Measurements from ENCODE around the gene TDRD10. TPM values are rescaled to one million over a fixed set of nuclear protein-coding genes. Genes with fewer than 3 reads are reported as not detected.

The TDRD10 gene
- total RNA-seq, 1 donor, result not detected

DNA sequence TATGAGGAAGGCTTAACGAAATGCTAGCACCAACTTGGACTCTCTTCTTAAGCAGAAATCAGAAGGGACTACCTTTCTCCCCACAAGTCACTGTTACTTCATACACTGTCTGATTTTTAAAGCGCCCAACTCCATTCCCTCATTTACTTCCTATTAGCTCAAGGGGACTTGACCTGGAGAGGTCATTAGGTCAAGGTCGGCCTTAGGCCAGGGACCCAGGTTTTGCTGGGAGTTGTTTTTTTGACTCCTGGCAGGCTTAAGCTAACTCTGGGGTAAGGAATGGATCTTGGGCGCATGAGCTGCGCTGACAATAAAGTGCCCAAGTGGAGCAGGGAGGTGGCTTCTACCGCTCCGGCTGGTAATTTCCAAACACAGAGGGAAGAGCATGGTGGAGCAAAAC, 89.2 kb downstream of the TDRD10 start:
- DNase-seq (ENCODE audit: low read depth), result no peak
- no peak overlapping the region for H3K4me3 ChIP-seq (ENCODE audit: low read depth, low read length)
- TF ChIP-seq, protein P1, sequence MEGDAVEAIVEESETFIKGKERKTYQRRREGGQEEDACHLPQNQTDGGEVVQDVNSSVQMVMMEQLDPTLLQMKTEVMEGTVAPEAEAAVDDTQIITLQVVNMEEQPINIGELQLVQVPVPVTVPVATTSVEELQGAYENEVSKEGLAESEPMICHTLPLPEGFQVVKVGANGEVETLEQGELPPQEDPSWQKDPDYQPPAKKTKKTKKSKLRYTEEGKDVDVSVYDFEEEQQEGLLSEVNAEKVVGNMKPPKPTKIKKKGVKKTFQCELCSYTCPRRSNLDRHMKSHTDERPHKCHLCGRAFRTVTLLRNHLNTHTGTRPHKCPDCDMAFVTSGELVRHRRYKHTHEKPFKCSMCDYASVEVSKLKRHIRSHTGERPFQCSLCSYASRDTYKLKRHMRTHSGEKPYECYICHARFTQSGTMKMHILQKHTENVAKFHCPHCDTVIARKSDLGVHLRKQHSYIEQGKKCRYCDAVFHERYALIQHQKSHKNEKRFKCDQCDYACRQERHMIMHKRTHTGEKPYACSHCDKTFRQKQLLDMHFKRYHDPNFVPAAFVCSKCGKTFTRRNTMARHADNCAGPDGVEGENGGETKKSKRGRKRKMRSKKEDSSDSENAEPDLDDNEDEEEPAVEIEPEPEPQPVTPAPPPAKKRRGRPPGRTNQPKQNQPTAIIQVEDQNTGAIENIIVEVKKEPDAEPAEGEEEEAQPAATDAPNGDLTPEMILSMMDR (IDR thresholded peaks at IDR 0.05; ENCODE audit: insufficient read depth, low read depth, low read length), result no peak

DNA sequence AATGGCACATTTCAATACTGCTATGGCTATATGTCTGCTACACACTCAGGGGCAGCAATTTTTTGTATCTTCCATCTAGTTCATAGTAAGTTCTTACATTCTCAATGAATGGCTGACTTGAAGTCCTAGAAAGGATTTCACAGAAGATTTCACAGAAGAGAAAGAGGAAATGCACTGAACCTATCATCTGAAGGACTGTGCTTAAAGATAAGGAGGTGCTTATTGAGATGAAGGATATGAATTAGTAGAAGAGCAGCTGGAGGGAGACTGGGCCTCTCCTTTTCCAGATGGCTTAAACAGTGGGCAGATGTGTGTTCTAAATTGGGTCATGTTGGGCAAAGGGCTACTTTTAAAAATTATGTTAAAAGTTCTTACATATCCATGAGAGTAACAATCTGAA, 91.4 kb downstream of the TDRD10 start:
- TF ChIP-seq, protein P1 (IDR thresholded peaks at IDR 0.05; ENCODE audit: insufficient read depth, low read depth, low read length), result no peak
- no peak for DNase-seq (ENCODE audit: low read depth)
- no peak overlapping the region for H3K4me3 ChIP-seq (ENCODE audit: low read depth, low read length)

DNA sequence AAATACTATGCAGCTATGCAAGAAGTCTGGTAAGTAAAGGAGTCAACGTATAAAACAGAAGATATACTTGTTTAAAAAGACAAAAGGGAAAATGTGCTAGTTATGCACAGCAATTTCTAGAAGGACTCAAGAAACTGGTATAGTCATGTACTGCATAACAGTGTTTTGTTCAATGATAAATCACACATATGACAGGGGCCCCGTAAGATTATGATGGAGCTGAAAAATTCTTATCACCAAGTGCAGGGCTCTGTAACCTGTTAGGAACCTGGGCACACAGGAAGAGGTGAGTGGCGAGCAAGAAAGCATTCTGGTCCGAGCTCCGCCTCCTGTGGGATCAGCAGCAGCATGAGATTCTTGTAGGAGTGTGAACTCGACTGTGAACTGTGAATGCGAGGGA, 92.8 kb downstream of the TDRD10 start:
- TF ChIP-seq, protein P1 (IDR thresholded peaks at IDR 0.05; ENCODE audit: insufficient read depth, low read depth, low read length), result no peak
- DNase-seq (ENCODE audit: low read depth), result no peak
- no peak overlapping the region for H3K4me3 ChIP-seq (ENCODE audit: low read depth, low read length)

DNA sequence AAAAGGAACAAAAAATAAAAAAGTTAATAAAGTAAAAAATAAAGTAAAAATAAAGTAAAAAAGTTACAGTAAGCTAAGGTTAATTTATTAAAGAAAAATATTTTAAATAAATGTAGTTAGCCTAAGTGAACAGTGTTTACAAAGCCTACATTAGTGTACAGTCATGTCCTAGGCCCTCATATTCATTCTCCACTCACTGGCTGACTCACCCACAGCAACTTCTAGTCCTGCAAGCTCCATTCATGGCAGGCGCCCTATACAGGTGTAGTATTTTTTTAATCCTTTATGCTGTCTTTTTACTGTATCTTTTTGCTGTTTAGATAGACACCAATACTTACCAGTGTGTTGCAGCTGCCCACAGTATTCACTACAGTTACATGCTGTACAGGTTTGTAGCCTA, 93.6 kb downstream of the TDRD10 start:
- DNase-seq (ENCODE audit: low read depth), result no peak

More for the DNA sequence above, 93.6 kb downstream of the TDRD10 start:
- no peak overlapping the region for H3K4me3 ChIP-seq (ENCODE audit: low read depth, low read length)
- TF ChIP-seq, protein P1 (IDR thresholded peaks at IDR 0.05; ENCODE audit: insufficient read depth, low read depth, low read length), result no peak

Other genes with a start within 250 kb of the TDRD10 start
- 153 and 165 TPM in 2 replicates for gene HAX1, start 229.6 kb upstream of the TDRD10 start, total RNA-seq
- not detected in 2 replicates for gene AQP10, start 181.1 kb upstream of the TDRD10 start, total RNA-seq
- gene ATP8B2, start 176.7 kb upstream of the TDRD10 start, total RNA-seq, result 107 and 155 TPM in 2 replicates
- 11.6 and 30.2 TPM in 2 replicates for gene IL6R, start 96.9 kb upstream of the TDRD10 start, total RNA-seq
- gene SHE, start 193 bp downstream of the TDRD10 start, total RNA-seq, result not detected in 2 replicates
- 24.8 and 36.3 TPM in 2 replicates for gene UBE2Q1, start 56.4 kb downstream of the TDRD10 start, total RNA-seq
- gene CHRNB2, start 65.6 kb downstream of the TDRD10 start, total RNA-seq, result under 0.01 TPM in 1 of 2 replicates, not detected in the other
- gene ADAR, start 106.0 kb downstream of the TDRD10 start, total RNA-seq, result 115 and 142 TPM in 2 replicates